Stimulated activated CD8-positive, alpha-beta memory T cell treated with anti-CD3 and anti-CD28 coated beads, Interleukin-12 subunit alpha, Interleukin-12 subunit beta, amount 100 ng/mL, for 1 hour (primary cell): ENCODE data around the gene AP3B1.

Experiments
- DNase-seq: peaks from one replicate; pipeline ENCODE4 v3.0.0-alpha.2; 2020; ENCODE audit warnings: low read depth

AP3B1 gene

GRCh38 chr5:78291687-78292086 lies 2.8 kb downstream of the AP3B1 start:
- DNase-seq = no peak

DNA sequence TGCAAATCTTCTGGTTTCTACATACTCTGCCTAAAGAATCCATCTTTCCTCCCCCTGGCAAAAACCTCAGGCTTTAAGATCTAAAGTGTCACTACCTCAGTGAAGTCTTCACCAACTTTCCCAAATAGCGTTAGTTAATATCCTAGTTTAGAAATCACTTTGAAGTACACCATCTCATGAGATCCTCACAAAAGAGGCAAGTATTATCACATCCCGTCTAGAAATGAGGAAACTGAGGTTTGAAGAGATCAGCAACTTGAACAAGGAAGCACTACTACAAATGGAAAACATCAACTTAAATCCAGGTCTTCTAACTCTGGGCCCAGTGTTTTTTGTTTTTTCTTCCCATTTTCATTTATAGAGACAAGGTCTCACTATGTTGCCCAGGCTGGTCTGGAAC lies 4.6 kb downstream of the AP3B1 start:
- no peak for DNase-seq

- no peak for DNase-seq
Observed at GRCh38 chr5:78288246-78288645, 6.3 kb downstream of the AP3B1 start.

DNA sequence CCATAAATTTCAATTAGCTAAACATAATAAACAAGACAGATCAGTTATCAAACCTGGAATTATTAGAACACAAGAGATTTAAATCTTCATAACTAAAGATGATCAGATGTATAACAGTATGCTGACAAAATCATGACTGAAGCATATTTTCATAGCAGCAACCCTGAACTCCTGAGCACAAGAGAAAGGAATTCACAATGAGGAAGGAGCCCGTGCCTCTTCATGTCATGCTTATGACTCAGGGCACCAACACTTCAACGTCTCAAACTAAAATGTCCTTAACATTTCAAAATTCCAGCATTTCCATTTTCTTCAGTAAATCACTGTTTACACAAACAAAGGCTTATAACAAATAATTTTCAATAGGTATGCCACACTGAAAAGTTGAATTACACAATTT lies 6.7 kb downstream of the AP3B1 start:
- DNase-seq = no peak

- DNase-seq = no peak
Observed at GRCh38 chr5:78287169-78287568, 7.3 kb downstream of the AP3B1 start.

- no peak for DNase-seq
Observed at GRCh38 chr5:78286290-78286689, 8.2 kb downstream of the AP3B1 start.

DNA sequence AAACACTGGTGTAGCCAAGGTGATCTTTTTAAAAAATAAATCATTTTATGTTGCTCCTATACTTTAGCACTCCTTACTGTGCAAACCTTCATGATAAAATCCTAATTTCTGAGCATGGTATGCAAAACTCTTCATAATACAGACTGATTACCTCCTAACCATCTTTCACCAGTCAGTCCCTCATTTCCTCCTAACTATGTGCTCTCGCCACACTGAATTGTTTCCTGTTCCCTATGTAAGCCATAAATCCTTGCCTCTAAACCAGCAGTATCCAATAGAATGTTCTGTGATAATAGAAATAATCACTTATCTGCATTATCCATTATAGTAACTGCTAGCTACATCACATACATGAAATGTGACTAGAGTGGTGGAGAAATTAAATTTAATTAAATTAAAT lies 10.7 kb downstream of the AP3B1 start:
- no peak for DNase-seq

GRCh38 chr5:78283105-78283504 lies 11.4 kb downstream of the AP3B1 start:
- DNase-seq = no peak

- DNase-seq = no peak
Observed at GRCh38 chr5:78280261-78280660, 14.2 kb downstream of the AP3B1 start.

DNA sequence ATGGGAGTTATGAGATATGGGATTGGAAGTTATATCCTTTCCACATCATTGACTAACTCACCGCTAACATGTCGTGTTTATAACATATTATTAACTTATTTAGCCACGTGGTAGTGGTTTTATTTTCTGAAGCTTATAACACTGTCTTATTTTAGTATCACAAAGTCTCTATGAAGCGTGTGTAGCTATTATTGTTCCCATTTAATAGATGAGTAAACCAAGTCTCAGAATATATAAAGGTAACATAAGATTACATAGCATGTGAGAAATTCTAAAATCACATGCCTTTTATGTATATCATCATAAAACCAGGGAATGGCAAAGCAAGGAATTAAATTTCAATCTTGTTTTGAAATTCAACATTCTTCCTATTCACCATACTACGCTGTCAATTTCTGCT lies 15.3 kb downstream of the AP3B1 start:
- DNase-seq = no peak

DNA sequence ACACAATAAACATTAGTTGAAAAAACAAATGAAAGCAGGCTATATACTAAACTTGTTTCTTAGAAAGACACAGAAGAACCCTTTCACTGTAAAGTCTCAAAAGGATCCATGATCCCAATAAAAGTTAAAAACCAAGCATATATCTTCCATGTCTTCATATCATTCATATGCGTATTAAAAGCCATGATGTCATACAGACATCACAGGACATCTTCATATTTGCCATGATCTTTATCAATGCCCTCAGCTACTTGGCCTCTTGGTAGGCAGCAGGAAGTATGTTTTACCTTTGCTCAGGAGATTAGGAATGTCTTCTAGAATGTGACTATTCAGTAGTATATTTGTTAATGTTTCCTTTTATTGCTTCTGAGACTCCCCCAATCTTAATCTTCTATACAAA lies 16.8 kb downstream of the AP3B1 start:
- DNase-seq = no peak

DNA sequence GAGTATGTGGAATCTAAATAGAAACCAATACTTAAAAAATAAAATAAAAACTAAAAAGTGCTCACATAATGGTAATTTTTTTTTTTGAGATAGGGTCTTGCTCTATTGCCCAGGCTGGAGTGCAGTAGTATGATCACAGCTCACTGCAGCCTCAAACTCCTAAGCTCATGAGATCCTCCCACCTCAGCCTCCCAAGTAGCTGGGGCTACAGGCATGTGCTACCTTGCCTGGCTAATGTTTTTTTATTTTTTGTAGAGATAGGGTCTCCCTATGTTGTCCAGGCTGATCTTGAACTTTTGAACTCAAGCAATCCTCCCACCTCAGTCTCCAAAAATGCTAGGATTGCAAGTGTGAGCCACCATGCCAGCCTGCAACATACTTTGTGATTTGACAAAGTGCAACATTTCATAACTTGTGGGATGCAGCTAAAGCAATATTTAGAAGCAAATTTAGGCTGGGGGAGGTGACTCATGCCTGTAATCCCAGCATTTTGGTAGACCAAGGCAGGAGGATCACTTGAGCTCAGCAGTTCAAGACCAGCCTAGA lies 18.4 kb downstream of the AP3B1 start:
- DNase-seq = no peak

DNA sequence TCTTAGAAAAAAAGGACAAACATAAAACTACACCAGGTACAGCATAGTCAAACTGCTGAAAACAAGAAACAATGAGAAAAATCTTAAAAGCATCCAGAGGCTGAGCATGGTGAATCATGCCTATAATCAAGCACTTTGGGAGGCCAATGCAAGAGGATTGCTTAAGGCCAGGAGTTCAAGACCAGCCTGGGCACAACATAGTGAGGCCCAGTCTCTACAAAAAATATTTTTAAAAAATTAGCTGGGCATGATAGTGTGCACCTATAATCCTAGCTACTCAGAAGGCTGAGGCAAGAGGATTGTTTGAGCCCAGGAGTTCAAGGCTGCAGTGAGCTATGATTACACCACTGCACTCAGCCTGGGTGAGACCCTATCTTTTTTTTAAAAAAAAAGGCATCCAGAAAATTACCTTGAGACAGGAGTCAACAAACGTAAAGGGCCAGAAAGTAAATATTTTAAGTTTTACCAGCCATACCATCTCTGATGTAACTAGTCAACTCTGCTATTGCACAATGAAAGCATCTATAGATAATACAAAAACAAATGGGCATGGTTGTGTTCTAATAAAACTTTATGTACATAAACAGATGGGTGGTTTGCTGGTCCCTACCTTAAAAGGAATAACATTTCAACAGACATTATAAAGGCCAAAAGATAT lies 19.8 kb downstream of the AP3B1 start:
- no peak for DNase-seq

DNA sequence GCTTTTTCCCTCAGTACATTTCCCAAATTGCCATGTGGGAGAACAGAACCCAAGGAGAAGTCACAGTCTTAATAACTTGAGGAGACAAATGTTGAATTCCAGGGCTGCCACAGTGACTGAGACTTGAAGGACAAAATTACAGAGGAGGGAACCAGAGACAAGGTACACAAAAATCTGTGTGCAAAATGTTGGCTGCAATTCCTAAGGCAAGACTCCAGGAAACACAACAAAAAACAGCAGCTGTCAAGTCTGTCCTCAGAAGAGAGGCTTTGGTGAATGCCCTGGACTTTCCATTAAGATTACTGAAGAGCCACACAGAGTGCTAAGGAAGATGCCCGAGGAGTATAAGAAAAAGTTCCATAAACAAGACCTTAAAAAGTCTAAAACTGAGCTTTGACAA lies 21.1 kb downstream of the AP3B1 start:
- DNase-seq = no peak

DNA sequence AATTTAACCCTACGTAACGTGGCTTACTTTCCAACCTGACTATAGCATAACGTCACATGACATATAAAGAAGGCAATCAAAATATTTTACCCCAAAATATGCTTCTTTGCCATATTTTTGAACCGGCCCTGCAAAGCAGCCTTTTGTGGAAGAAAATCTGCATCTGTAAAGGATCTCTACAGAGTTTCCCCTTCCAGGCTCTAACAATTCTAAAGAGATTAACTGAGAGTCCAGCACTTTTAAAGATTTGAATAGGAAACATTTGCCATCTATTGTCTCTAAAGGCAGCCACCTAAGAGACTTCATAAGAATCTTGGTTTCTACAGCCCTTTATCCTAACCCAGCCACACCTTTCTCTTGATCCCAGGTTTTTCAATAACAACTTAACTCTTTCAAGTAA lies 22.7 kb downstream of the AP3B1 start:
- DNase-seq = no peak

- DNase-seq = no peak
Observed at GRCh38 chr5:78269088-78269703, 25.3 kb downstream of the AP3B1 start.

DNA sequence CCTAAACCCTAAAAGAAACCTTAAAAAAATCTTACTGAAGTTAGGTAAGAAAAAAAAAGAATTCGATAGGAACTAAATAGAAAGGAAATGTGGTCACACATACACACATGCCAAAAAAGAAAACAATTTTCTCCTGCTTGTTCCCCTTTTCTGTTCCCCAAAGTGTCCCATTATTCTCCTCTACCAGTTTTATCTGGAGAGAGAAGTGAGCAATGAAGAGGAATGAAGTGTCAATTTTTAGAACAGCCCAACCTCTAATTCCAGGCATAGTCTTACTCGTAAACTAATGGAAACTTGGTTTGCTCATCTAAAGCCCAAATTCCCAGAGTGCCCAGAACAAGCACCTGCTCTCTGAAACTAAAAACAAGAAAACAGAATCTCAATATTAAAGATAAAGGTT lies 26.1 kb downstream of the AP3B1 start:
- no peak for DNase-seq

- DNase-seq = no peak
Observed at GRCh38 chr5:78265163-78265562, 29.3 kb downstream of the AP3B1 start.

DNA sequence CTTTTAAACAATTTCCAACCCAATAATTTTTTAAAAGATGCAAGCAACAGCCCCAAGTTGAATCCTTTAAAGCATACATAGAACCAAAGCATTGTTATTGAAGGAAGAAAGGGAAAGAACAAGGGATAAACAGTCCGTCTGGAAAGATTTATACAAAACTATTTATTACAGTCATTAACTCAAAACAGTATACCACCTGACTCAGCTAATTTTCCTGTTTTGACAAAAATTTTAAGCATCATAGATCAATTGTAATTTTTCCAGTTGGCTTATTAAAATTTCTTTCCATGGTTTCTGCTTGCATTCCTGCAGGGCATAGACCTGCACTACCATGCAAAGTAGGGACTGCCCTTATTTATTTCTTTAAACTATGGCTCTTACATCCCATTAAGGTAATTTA lies 29.9 kb downstream of the AP3B1 start:
- no peak for DNase-seq

GRCh38 chr5:78260771-78261170 lies 33.7 kb downstream of the AP3B1 start:
- DNase-seq = no peak

DNA sequence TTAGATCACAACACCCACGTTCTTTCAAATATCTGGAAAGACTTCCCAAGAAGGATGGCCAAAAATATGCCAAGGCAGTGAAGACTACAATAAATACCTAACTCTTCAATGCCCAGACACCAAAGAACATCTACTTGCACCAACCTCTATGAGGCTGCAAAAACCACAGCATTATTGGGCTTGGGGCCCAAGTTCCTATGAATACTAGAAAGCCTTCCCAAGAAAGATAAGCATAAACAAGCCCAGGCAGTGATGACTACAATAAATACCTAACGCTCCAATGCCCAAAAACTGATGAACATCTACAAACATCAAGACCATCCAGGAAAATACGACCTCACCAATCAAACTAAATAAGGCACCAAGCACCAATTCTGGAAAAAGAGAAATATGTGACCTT lies 41.3 kb downstream of the AP3B1 start:
- no peak for DNase-seq

DNA sequence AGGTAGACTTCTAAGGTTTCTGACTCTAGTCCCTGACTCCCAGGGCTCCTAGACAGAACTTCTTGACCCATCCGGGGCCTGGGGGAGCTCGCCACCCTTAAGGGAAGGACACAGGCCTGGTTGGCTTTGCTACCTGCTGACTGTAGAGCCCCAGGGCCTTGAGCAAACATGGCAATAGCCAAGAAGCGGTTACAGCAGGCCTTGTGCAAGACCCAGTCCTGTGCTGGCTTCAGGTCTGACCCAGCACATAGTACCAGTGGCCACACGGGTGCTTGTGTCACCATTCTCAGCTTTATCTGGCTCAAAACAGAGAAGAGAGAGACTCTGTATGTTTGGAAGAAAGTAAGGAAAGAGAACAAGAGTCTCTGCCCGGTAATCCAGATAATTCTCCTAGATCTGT lies 41.8 kb downstream of the AP3B1 start:
- DNase-seq = no peak

- DNase-seq = no peak
Observed at GRCh38 chr5:78251663-78252284, 42.7 kb downstream of the AP3B1 start.

- DNase-seq = no peak
Observed at GRCh38 chr5:78245136-78245535, 49.4 kb downstream of the AP3B1 start.
